Measurements from ENCODE around the gene SIRPB2.

The SIRPB2 gene

DNA sequence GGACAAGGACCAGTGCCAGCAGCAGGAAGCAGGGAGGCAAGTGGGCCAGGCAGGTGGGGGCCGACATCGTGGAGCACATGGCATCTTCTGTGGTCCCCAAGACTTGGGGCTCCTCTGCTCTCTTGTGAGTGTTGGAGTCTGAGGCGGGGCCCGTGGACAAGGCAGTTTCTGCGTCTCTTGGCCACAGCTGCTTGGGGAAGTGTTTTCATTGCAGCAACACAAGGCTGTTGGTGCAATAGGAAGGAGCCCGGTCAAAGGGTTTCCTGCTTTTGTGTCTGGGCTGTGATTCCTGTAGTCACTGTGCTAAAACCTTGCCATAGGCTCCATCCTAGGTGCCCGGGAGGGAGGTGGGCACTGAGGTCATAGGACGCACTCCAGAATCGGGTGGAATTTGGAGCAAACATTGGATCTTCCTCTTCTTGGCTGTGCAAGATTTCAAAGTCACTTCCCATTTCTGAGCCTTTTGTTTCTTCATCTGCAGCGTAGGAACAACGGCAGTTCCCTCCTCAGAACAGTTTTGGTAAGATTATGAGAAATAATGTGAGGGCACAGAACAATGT is at the start of gene SIRPB2:
Gene SIRPB2, minus strand, starts transcription at position 140 of the 560 bp plus-strand sequence. Its CDS starts 61 bp downstream, at position 79.
- DNase-seq, result no peak

DNA sequence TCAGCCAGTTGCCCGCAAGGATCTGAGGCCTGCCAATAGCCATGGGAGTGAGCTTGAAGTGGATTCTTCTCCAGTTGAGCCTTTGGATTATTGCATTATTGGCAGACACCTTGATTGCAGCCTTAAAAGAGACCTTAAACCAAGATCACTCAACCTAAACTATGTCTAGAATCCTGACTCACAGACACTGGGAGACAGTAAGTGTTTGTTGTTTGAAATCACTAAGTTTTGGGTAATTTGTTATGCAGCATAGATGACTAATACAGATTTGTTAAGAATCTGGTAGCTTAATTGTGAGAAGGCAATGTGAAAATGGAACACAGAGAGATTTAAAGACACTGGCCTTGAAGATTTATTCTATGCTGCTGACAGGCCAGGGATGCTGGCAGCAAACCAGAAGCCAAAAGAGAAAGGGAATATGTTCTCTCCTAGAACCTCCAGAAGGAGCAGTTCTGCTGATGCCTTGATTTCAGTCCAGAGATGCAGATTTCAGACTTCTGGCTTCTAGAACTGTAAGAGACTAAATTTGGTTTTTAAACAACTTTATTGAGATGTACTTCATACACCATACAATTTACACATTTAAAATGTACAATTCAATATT is 48.7 kb upstream of the SIRPB2 start:
- DNase-seq, result no peak

- DNase-seq, result no peak
Observed at GRCh38 chr20:1538655-1539054, 47.4 kb upstream of the SIRPB2 start.

DNA sequence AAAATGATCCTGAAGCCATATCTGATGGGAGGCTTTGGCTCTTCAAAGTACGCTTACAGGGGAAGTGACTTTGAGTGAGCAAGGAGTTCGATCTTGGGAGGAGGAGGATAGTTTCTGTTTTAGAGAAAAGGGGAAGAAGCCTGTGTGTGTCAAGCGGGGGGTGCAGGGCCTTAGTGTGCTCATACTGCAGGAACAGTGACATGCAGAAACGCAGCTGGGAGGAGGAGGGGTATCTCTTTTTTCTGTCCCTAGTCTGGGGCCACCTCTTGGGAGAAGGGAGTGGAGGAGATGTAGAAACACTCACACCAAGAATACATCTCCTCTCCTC is 46.5 kb upstream of the SIRPB2 start:
- DNase-seq, result no peak

DNA sequence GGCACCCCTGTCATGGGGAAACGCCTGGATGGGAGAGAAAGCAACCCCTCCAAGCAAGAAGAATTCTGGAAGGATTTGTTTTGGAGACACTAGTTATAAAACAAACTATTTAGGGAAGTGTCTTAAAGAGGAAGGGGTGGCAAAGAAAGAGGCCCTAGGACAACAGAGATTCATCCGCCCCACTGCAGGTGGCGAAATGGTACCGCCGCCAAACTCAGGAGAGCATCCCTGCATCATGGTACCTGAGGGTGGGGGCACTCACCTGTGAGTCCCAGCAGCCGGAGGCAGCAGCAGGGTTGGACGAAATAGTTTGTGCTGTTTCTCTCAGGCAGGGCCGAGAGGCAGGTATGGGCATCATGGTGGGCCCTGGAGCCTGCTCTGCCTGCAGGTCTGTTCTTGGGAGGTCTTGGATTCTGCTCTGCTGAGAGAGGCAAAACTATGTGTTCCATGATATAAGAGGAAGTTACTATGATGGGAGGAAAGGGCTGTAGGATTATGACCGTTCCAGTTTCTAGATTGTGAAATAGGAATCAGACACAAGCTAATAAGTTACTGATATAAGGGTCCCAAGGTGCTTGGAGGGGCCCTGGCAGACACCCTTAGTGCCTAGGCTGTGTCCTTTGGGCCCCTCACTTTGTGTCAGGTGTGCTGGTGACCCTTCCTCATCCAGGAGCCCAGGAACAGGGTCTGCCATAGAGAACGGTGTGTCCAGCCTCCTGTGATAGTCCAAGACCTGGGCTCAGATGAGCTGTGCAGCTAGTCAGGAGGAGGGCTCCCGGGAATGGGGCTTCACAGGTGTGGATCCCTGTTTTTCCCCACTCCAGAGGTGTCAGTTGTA is 45.9 kb upstream of the SIRPB2 start:
- DNase-seq, result no peak

DNA sequence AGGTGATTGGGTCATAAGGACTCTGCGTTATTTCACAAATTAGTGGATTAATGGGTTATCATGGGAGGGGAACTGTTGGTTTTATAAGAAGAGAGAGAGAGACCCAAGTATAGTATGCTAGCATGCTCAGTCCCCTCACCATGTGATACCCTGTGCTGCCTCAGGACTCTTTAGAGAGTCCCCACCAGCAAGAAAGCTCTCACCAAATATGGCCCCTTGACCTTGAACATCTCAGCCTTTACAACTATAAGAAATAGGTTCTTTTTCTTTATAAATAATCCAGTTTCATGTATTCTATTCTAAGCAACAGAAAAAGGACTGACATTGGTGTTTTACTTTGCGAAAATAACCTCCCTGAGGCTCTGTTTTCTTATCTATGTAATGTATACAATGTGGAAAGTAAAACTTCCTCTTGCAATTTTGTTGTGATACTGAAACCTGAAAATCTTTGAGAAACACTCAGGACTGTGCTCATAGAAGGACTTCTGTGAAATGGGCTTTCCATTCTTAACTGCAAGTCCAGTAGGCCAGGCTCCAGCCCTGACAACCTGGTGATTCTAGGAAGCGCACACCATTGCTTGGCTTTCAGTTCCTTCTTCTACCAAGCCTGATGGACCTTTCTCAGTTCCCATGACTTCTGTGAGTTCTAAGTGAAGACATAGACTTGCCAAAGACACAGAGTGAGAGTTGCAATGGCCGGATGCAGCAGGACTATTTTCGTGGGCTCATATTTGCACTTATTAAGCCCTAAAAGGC is 44.4 kb upstream of the SIRPB2 start:
- no peak for DNase-seq

GRCh38 chr20:1534526-1534925 is 43.3 kb upstream of the SIRPB2 start:
- DNase-seq, result no peak

DNA sequence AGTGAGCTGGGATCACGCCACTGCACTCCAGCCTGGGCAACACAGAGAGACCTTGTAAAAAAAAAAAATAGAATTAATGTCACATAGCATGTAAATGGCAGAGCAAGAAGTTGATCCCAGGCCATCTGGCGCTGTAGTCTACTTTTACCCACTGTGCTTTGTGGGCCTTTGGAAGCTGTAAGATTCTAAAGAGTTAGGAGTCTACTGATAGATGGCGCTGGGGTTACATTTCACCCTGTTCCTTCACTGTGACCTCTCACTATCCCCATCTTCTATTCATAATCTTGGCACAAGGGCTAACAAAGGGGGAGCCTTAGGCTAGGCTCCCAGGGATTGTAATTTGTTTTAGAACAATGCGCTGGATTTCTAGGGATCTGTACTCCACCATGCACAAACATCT is 41.8 kb upstream of the SIRPB2 start:
- DNase-seq, result no peak

- DNase-seq, result no peak
Observed at GRCh38 chr20:1528811-1529210, 37.6 kb upstream of the SIRPB2 start.

- DNase-seq, result no peak
Observed at GRCh38 chr20:1527923-1528322, 36.7 kb upstream of the SIRPB2 start.

DNA sequence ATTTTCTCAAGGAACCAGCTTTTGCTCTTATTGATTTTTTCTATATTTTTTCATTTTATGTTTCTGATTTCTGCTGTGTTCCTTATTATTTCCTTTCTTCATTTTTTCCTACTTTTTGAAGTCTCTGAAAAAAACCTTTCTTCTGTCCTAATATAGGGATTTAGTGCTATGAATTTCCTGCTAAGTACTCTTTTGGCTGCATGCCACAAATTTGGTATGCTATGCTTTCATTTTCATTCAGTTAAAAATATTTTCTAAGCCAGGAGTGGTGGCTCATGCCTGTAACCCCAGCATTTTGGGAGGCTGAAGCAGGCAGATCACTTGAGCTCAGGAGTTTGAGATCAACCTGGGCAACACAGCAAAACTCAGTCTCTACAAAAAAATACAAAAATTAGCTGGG is 35.7 kb upstream of the SIRPB2 start:
- no peak for DNase-seq

- no peak for DNase-seq
Observed at GRCh38 chr20:1526310-1526709, 35.1 kb upstream of the SIRPB2 start.

DNA sequence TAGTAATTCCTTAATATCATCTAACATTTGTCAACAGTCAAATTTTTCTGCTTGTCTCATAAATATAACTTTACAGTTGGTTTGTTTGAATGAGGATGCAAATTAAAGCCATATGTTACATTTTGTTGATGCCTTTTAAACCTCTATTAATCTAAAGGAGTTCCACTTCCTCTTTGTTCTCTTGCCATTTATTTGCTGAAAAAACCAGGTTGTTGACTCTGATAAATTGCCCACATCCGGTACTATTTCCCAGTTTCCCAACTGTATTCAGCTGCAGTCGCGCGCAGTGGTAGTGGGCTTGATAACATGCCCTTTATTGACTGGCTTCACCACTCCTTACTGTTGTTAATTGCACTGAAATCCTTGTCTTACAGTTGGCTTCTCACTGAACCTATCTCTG is 32.8 kb upstream of the SIRPB2 start:
- DNase-seq, result no peak

- no peak for DNase-seq
Observed at GRCh38 chr20:1517010-1517409, 25.8 kb upstream of the SIRPB2 start.

- no peak for DNase-seq
Observed at GRCh38 chr20:1513801-1514200, 22.6 kb upstream of the SIRPB2 start.

DNA sequence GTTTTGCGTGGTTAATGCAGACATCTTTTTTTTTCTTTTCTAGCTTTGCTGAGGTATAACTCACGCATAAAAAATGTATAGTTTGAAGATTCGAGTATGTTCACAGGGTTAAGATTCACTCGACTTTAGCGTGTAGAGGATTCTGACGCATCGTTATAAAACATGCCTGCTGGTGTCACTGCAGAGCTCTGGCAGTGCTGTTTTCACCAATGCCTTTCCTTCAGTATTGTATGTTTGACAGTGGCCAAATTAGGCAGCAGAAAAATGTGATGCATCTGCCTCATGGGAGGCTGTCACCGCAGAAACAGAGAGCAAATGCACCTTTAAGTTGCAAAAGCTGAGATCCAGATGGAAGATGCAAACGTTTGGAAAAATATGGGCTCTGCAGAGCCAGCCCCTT is 18.0 kb upstream of the SIRPB2 start:
- peak in 1 of 4 experiments; percentile 15 for DNase-seq

- DNase-seq, result no peak
Observed at GRCh38 chr20:1508574-1508973, 17.4 kb upstream of the SIRPB2 start.

DNA sequence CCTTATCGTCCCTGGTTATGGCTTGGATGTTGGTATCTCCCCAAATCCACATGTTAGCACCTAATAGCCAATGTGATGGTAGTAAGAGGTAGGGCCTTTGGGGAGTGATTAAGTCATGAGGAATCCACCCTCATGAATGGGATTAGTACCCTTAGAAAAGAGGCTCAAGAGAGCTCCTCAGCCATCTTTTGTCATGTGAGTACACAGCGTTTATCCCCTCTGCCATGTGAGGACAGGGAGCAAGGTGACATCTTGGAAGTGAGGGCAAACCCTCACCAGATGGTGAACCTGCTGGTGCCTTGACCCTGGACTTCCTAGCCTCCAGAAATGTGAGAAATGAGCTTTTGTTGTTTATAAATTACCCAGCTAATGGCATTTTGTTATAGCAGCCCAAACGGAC is 16.1 kb upstream of the SIRPB2 start:
- no peak for DNase-seq

DNA sequence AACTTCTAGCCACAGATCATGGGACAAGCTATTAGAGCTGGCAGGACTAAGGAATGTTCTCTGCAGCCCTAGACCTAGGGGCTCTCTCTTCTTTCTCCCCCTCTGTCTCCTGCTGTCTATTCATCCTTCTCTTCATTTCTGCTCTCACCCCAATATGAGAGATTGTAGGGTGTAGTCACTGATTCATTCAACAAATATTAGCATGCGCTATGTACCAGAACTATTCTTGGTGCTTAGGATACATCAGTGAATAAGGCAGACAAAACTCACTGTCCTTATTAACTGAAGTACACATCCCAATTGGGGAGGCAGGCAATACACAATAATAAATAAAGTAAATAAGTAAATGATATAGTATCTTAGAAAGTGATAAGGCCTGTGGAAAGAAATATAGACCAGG is 14.7 kb upstream of the SIRPB2 start:
- no peak for DNase-seq

GRCh38 chr20:1505361-1505760 is 14.1 kb upstream of the SIRPB2 start:
- DNase-seq, result no peak

GRCh38 chr20:1503564-1504227 is 12.5 kb upstream of the SIRPB2 start:
- peak; percentile 17 to 46 (median 32) for DNase-seq

DNA sequence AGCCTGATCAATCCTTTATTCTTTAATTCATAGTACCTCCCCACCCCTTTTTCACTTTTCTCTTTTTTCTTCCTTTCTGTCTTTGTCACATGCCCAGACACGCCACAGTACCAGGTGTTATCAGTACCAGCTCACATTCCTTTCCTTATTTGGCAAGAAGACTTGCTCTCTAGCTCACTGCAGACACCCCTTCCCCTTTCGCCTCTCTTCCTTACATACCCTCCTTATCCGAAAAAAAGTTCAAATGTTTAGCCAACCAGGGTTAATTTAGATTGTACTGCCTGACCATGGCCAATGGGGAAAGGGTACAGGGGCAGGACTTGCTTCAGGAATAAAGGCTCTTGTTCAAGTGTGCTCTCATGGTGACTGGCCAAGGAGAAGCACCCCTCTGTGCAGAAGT is 9.3 kb upstream of the SIRPB2 start:
- no peak for DNase-seq
